Gastrocnemius medialis (tissue), 4 donors: ENCODE measurements around the gene NPTXR.

Source experiments
- POLR2A ChIP-seq, 2 donors: fragments of 450-650 bp; IDR thresholded peaks; one replicate each; pipeline ENCODE4 v1.6.1; 2017; ENCODE audit warnings: antibody characterized with exemption in 2 of 2, mild to moderate bottlenecking in 2 of 2, moderate library complexity in 2 of 2
- TF ChIP-seq, protein P1 (sequence below), 5 experiments: fragments of 450-650 bp in 3 of 5; fragments of 200-600 bp in 2 of 5; sonication (generic) in 2 of 5; IDR thresholded peaks in 4 of 5; conservative IDR thresholded peaks in 1 of 5; 1 replicate in 4 of 5; 2 replicates in 1 of 5; pipeline ENCODE4 v1.5.1; 2016 to 2019; ENCODE audit warnings: antibody characterized with exemption in 5 of 5, mild to moderate bottlenecking in 3 of 5, moderate library complexity in 3 of 5

DNA sequence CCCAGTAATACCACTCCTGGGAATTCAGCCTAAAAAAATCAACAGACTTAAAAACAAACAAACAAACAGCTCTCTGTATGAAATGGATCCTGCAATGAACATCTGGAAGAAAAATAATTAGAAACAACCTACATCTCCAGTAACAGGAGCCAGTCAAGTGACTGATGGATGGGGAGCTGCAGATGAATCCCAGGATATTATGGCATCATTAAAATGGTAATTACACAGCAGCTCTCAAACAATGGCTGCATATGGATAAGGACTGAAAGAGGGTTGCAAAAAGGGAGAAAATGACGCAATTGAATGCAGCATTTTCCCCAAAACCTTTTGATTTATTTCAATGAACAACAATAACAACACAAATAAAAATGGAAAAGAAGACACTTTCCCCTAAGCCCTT lies 4.1 kb downstream of the NPTXR start:
- no peak for TF ChIP-seq POLR2A (IDR thresholded peaks at IDR 0.05)
- TF ChIP-seq, protein P1, sequence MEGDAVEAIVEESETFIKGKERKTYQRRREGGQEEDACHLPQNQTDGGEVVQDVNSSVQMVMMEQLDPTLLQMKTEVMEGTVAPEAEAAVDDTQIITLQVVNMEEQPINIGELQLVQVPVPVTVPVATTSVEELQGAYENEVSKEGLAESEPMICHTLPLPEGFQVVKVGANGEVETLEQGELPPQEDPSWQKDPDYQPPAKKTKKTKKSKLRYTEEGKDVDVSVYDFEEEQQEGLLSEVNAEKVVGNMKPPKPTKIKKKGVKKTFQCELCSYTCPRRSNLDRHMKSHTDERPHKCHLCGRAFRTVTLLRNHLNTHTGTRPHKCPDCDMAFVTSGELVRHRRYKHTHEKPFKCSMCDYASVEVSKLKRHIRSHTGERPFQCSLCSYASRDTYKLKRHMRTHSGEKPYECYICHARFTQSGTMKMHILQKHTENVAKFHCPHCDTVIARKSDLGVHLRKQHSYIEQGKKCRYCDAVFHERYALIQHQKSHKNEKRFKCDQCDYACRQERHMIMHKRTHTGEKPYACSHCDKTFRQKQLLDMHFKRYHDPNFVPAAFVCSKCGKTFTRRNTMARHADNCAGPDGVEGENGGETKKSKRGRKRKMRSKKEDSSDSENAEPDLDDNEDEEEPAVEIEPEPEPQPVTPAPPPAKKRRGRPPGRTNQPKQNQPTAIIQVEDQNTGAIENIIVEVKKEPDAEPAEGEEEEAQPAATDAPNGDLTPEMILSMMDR (IDR thresholded peaks at IDR 0.05 in 4 of 5, conservative IDR thresholded peaks at IDR 0.05 in 1 of 5): no peak
